ENCODE results near the gene HLX. TPM values are rescaled to one million over a fixed set of nuclear protein-coding genes. Genes with fewer than 3 reads are reported as not detected.
A peak's percentile ranks its signal among the peaks of the same experiment; 100 is the strongest.

HLX gene
- total RNA-seq, 1 experiment from 2014 or later: 0.39 TPM

DNA sequence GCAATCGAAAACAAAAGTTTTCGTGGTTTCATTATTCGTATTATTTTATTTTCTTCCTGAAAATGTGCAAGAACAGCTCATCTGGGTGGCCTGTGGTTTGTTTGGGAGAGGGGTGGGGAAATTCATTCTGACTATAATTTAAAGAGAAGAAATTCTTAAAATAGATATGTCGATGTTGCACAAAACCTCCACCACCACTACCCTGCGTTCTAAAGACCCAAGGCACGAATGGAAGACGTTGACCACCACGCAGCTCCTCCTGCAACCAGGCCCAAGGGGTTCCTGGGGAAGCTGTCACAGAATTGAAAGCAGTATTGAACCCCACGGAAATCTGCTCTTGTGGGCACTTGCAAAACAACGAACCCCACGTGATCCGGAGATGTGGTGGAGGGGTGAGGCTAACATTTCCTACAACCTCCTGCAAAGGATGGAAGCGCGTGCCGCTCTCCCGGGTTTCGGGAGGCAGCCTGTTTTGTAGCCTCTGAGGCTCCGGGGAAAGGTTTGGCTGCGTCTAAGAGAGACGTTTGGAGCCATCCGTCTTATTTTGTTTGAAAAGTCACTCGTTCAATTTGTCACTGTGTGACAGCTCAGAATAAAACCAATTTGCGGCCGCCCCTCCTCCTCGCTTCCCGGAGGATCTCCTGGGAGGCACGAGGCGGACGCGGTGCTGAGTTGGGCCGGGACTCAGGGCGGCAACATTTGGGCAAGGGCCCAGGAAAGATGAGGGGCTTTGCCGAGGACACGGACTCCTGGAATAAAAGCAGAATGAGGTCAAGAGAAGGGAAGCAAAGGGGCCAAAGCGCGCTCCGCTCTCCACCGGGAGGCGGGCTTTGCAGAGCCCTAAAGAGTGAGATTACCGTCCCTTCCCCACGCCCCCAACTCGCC lies 810 bp upstream of the HLX start:
- Histone ChIP-seq H3K27ac (ENCODE audit: low read length) (no peak overlapping the region), H3K4me1 (ENCODE audit: control insufficient read depth, insufficient read depth, low read length) (no peaks in the 10 kb centered on the region), H3K4me3 (ENCODE audit: low read depth in 2 of 2, low read length in 2 of 2) (peak overlapping the region; percentile 60 to 66), H3K27me3 (ENCODE audit: control insufficient read depth, insufficient read depth, low read length) (peaks cover 13% of the 10 kb centered on the region), H3K9me3 (ENCODE audit: control insufficient read depth, insufficient read depth, low read depth, low read length) (no peaks in the 10 kb centered on the region), H3K36me3 (ENCODE audit: control insufficient read depth, insufficient read depth, low read length) (no peaks in the 10 kb centered on the region)
- intact Hi-C loops (cut with micrococcal nuclease; ENCODE audit: unreplicated experiment): no loop called here
- in situ Hi-C loops (cut with HindIII; ENCODE audit: low pct_unique_long_range_greater_than_20kb, low sequenced_read_pairs): no loop called here
- no TSS peak for BruUV-seq (replicated peaks)
- CTCF ChIA-PET: interaction anchor here (0.5 to 0.7 kb wide), 4 partner anchors 10 to 1588 kb away, joined by 3 read pairs; no protein-coding TSS in a partner anchor
- no peak for DNase-seq (ENCODE audit: low read depth, low spot score)
- POLR2A ChIA-PET: no interaction called here
- peak; percentile 14; the same call in 1 of the 2 replicates for ATAC-seq
- TF ChIP-seq POLR2AphosphoS5 (IDR thresholded peaks at IDR 0.05; ENCODE audit: low read depth, low read length): no peak
- no peak for TF ChIP-seq TCF7L2 (IDR thresholded peaks at IDR 0.05; ENCODE audit: low read depth, low read length)
- TF ChIP-seq REST (IDR thresholded peaks at IDR 0.05; ENCODE audit: insufficient read depth in 1 of 2, low read depth in 2 of 2, low read length in 1 of 2): no peak
- TF ChIP-seq CTCF (IDR thresholded peaks at IDR 0.05): no peak
- TF ChIP-seq SIN3A (IDR thresholded peaks at IDR 0.05; ENCODE audit: borderline replicate concordance, insufficient read depth, low read depth, low read length): no peak

DNA sequence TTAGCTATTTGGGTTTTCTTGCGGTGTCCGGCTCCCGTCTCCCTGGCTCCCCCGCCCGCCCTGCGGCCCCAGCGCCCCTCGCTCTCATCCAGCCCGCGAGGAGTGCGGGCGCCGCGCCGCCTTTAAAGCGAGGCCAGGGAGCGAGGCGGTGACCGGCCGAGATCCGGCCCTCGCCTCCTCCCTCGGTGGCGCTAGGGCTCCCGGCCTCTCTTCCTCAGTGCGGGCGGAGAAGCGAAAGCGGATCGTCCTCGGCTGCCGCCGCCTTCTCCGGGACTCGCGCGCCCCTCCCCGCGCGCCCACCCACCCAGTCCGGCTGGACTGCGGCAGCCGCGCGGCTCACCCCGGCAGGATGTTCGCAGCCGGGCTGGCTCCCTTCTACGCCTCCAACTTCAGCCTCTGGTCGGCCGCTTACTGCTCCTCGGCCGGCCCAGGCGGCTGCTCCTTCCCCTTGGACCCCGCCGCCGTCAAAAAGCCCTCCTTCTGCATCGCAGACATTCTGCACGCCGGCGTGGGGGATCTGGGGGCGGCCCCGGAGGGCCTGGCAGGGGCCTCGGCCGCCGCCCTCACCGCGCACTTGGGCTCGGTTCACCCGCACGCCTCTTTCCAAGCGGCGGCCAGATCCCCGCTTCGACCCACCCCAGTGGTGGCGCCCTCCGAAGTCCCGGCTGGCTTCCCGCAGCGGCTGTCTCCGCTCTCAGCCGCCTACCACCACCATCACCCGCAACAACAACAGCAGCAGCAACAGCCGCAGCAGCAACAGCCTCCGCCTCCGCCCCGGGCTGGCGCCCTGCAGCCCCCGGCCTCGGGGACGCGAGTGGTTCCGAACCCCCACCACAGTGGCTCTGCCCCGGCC lies 492 bp downstream of the HLX start:
- no peaks in the 10 kb centered on the region for H3K36me3 ChIP-seq (ENCODE audit: control insufficient read depth, insufficient read depth, low read length)
- in situ Hi-C loops (cut with HindIII; ENCODE audit: low pct_unique_long_range_greater_than_20kb, low sequenced_read_pairs): no loop called here
- H3K9me3 ChIP-seq (ENCODE audit: control insufficient read depth, insufficient read depth, low read depth, low read length): no peaks in the 10 kb centered on the region
- DNase-seq (ENCODE audit: low read depth, low spot score) (no peak), ATAC-seq (peak; percentile 82)
- peak overlapping the region; percentile 60 to 66 for H3K4me3 ChIP-seq (ENCODE audit: low read depth in 2 of 2, low read length in 2 of 2)
- H3K27me3 ChIP-seq (ENCODE audit: control insufficient read depth, insufficient read depth, low read length): peaks cover 13% of the 10 kb centered on the region
- intact Hi-C loops (cut with micrococcal nuclease; ENCODE audit: unreplicated experiment): no loop called here
- ChIA-PET POLR2A (no interaction called here), CTCF (interaction anchor here (0.5 to 0.6 kb wide), 4 partner anchors 12 to 1586 kb away, joined by 3 to 6 read pairs (median 4); no protein-coding TSS in a partner anchor)
- no peaks in the 10 kb centered on the region for H3K4me1 ChIP-seq (ENCODE audit: control insufficient read depth, insufficient read depth, low read length)
- no peak overlapping the region for H3K27ac ChIP-seq (ENCODE audit: low read length)
- BruUV-seq (replicated peaks): no TSS peak
- TF ChIP-seq REST (IDR thresholded peaks at IDR 0.05; ENCODE audit: insufficient read depth in 1 of 2, low read depth in 2 of 2, low read length in 1 of 2) (no peak), SIN3A (IDR thresholded peaks at IDR 0.05; ENCODE audit: borderline replicate concordance, insufficient read depth, low read depth, low read length) (no peak), TCF7L2 (IDR thresholded peaks at IDR 0.05; ENCODE audit: low read depth, low read length) (0 out of 2 replicates have a peak, but pooled peaks have one; percentile 28), POLR2AphosphoS5 (IDR thresholded peaks at IDR 0.05; ENCODE audit: low read depth, low read length) (no peak), CTCF (IDR thresholded peaks at IDR 0.05) (no peak; the same call in 1 of the 2 replicates)
